Fibroblast of lung (primary cell): ENCODE measurements around the gene ADGRB3. TPM values are rescaled to one million over a fixed set of nuclear protein-coding genes. Genes with fewer than 3 reads are reported as not detected.

Experiments
- DNase-seq, 2 donors: peaks; one replicate each; pipeline versions ENCODE4 v3.0.0 to v3.0.0-alpha.2; 2010; ENCODE audit warnings: low read depth in 2 of 2
- H2AFZ ChIP-seq: 2 replicates; pipeline ENCODE4 v1.5.1; 2012; ENCODE audit warnings: low read length, control low read depth, inconsistent platforms
- H3K27ac ChIP-seq: 2 replicates; pipeline ENCODE4 v1.5.1; 2011; ENCODE audit warnings: low read length, control low read depth; ENCODE audit not compliant: insufficient read depth
- H3K27me3 ChIP-seq: 2 replicates; pipeline ENCODE4 v1.5.1; 2011; ENCODE audit warnings: mild to moderate bottlenecking, low read length; ENCODE audit not compliant: control insufficient read depth, insufficient read depth
- H3K36me3 ChIP-seq: 2 replicates; pipeline ENCODE4 v1.5.1; 2011; ENCODE audit warnings: low read length; ENCODE audit not compliant: control insufficient read depth, insufficient read depth
- H3K4me1 ChIP-seq: 2 replicates; pipeline ENCODE4 v1.5.1; 2011; ENCODE audit warnings: low read length; ENCODE audit not compliant: control insufficient read depth, insufficient read depth; ENCODE audit errors: extremely low read depth
- H3K4me2 ChIP-seq: 2 replicates; pipeline ENCODE4 v1.5.1; 2011; ENCODE audit warnings: low read length, control low read depth; ENCODE audit not compliant: insufficient read depth; ENCODE audit errors: extremely low read depth
- H3K4me3 ChIP-seq, 4 experiments: fragments of 200-600 bp in 1 of 4; sonication (generic) in 1 of 4; replicated peaks in 1 of 4; 2 replicates each; pipeline ENCODE4 v1.5.1; 2011 to 2016; ENCODE audit warnings: low read length in 4 of 4, low read depth in 3 of 4, mild to moderate bottlenecking in 3 of 4, control low read depth in 2 of 4, inconsistent platforms in 1 of 4, mixed read lengths in 1 of 4; ENCODE audit not compliant: insufficient read depth in 1 of 4; ENCODE audit errors: control extremely low read depth in 1 of 4
- H3K79me2 ChIP-seq: 2 replicates; pipeline ENCODE4 v1.5.1; 2012; ENCODE audit warnings: mild to moderate bottlenecking, low read length, inconsistent platforms; ENCODE audit not compliant: control insufficient read depth, insufficient read depth
- H3K9ac ChIP-seq: 2 replicates; pipeline ENCODE4 v1.5.1; 2011; ENCODE audit warnings: mild to moderate bottlenecking, low read length, control low read depth; ENCODE audit not compliant: insufficient read depth
- H3K9me3 ChIP-seq: 2 replicates; pipeline ENCODE4 v1.5.1; 2012; ENCODE audit warnings: low read depth, low read length; ENCODE audit not compliant: control insufficient read depth, insufficient read depth
- H4K20me1 ChIP-seq: 2 replicates; pipeline ENCODE4 v1.5.1; 2011; ENCODE audit warnings: low read length; ENCODE audit not compliant: control insufficient read depth, insufficient read depth; ENCODE audit errors: extremely low read depth
- CTCF ChIP-seq, 2 donors: IDR thresholded peaks in 1 of 2; conservative IDR thresholded peaks in 1 of 2; 1 replicate in 1 of 2; 2 replicates in 1 of 2; pipeline ENCODE4 v1.5.1; 2011 to 2012; ENCODE audit warnings: low read length in 2 of 2, control low read depth in 1 of 2, inconsistent platforms in 1 of 2, low read depth in 1 of 2, mild to moderate bottlenecking in 1 of 2
- EZH2 ChIP-seq: IDR thresholded peaks from 2 replicates; pipeline ENCODE4 v1.5.1; 2012; ENCODE audit warnings: low read length, control low read depth, mild to moderate bottlenecking; ENCODE audit errors: missing control alignments
- polyA plus RNA-seq, 2 donors: library from polyadenylated mRNA; depleted of rRNA in 1 of 2; stranded (reverse) in 1 of 2; unstranded in 1 of 2; fragments of >200 nt; gene quantifications; 2 replicates each; pipeline ENCODE4 v1.2.1, GENCODE V29; 2011 to 2012; ENCODE audit warnings: missing spikeins in 1 of 2
- total RNA-seq: library from RNA; depleted of rRNA; stranded (reverse); fragments of >200 nt; gene quantifications from 2 replicates; pipeline ENCODE4 v1.2.1, GENCODE V29; 2014

The ADGRB3 gene
- total and polyA plus RNA-seq, 2 donors (not counting 1 experiment from before 2014, with no cell fraction given): 0.33 TPM; not detected in 1

DNA sequence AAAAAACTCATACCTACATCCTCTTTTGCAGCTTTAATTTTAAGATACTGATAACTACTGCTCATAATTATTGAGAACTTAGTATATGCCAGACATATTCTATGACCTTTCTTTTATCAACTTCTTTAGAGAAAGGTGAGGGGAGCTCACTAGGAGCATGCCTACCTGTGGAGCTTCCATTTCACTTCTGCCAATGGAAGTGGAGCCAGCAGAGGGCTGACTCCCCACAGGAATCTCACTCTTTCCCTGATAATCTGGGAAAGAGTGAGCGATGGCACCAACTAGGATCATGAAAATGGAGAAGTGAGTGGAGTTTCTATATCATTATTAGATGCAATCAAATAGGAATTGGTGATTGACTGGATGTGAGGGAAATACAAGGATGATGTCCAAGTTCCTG lies 676.8 kb downstream of the ADGRB3 start:
- Histone ChIP-seq H3K9ac (no peak overlapping the region), H4K20me1 (no peaks in the 10 kb centered on the region), H3K9me3 (no peaks in the 10 kb centered on the region), H3K27ac (no peak overlapping the region), H2AFZ (no peak overlapping the region), H3K79me2 (no peaks in the 10 kb centered on the region), H3K4me2 (no peak overlapping the region), H3K27me3 (no peaks in the 10 kb centered on the region), H3K36me3 (no peaks in the 10 kb centered on the region), H3K4me3 (no peak overlapping the region), H3K4me1 (no peaks in the 10 kb centered on the region)
- no peak for DNase-seq
- TF ChIP-seq CTCF (conservative IDR thresholded peaks at IDR 0.05 in 1 of 2, IDR thresholded peaks at IDR 0.05 in 1 of 2; ENCODE audit: low read depth in 1 of 2, low read length in 2 of 2) (no peak), EZH2 (no peak)

GRCh38 chr6:69314001-69314400 lies 678.9 kb downstream of the ADGRB3 start:
- H3K9me3 ChIP-seq: no peaks in the 10 kb centered on the region
- H4K20me1 ChIP-seq: no peaks in the 10 kb centered on the region
- no peak for DNase-seq
- no peak overlapping the region for H3K4me3 ChIP-seq
- H3K27me3 ChIP-seq: no peaks in the 10 kb centered on the region
- H2AFZ ChIP-seq: no peak overlapping the region
- no peak for TF ChIP-seq CTCF (conservative IDR thresholded peaks at IDR 0.05 in 1 of 2, IDR thresholded peaks at IDR 0.05 in 1 of 2; ENCODE audit: low read depth in 1 of 2, low read length in 2 of 2)
- no peak for TF ChIP-seq EZH2
- no peaks in the 10 kb centered on the region for H3K4me1 ChIP-seq
- H3K9ac ChIP-seq: no peak overlapping the region
- no peak overlapping the region for H3K27ac ChIP-seq
- H3K79me2 ChIP-seq: no peaks in the 10 kb centered on the region
- no peaks in the 10 kb centered on the region for H3K36me3 ChIP-seq
- no peak overlapping the region for H3K4me2 ChIP-seq

- no peaks in the 10 kb centered on the region for H3K36me3 ChIP-seq
- H3K4me1 ChIP-seq: no peaks in the 10 kb centered on the region
- H3K9ac ChIP-seq: no peak overlapping the region
- no peak overlapping the region for H3K4me2 ChIP-seq
- H3K9me3 ChIP-seq: no peaks in the 10 kb centered on the region
- no peak for DNase-seq
- no peak overlapping the region for H3K27ac ChIP-seq
- no peaks in the 10 kb centered on the region for H3K79me2 ChIP-seq
- no peak for TF ChIP-seq EZH2
- no peak for TF ChIP-seq CTCF (conservative IDR thresholded peaks at IDR 0.05 in 1 of 2, IDR thresholded peaks at IDR 0.05 in 1 of 2; ENCODE audit: low read depth in 1 of 2, low read length in 2 of 2)
- no peaks in the 10 kb centered on the region for H3K27me3 ChIP-seq
- no peak overlapping the region for H2AFZ ChIP-seq
- no peaks in the 10 kb centered on the region for H4K20me1 ChIP-seq
- no peak overlapping the region for H3K4me3 ChIP-seq
These were observed 679.4 kb downstream of the ADGRB3 start for GRCh38 chr6:69314531-69314930.
